ENCODE results near the gene FAM32A. TPM values are rescaled to one million over a fixed set of nuclear protein-coding genes. Genes with fewer than 3 reads are reported as not detected.

Gene FAM32A
- total and polyA plus RNA-seq, 10 of the 15 experiments (the other 5 are each of a cell fraction or from before 2014, with no cell fraction given), result 33.3 to 116 (median 71.9) TPM

DNA sequence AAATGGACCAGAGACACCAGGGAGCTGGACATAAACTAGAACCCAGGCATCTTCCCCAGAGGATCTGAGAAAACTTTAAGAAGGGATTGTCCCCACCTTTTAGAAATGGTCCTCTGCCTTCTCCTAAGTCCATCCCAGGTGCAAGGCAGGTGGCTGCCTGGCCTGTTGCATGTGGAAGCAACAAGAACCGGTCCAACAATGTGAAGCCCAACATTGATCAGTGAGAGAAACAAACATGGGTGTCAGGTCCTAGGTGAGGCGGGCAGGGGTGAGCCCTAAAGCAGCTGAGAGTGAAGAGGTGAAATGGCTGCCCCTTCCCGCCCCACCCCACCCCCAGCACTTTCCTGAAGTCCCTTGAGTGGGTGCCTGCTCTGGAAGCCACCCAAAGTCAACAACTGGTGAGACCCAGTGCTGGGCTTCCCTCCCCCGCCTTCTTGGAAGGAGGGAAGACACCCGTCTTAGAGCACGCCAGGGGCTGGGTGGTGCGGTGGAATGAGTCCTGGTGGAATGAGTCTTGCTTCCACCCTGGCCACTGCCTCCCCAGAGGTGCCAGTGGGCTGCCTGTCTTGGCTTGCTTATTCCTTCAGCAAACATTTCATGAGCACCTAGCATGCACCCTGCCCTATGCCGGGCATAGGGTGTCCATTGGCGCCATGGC lies 14.2 kb downstream of the FAM32A start:
- SMC1A ChIA-PET (ENCODE audit: uncharacterized antibody, unreplicated experiment), result interaction anchor here (2.7 kb wide), 1 partner anchor 14 kb away, joined by 18 read pairs; the partner anchor contains the start of gene FAM32A
- Histone ChIP-seq H2AFZ (ENCODE audit: control insufficient read depth, low read depth, low read length) (no peak overlapping the region), H4K20me1 (ENCODE audit: control insufficient read depth, insufficient read depth) (no peaks in the 10 kb centered on the region; the same call in 1 of the 2 replicates), H3K4me2 (ENCODE audit: control insufficient read depth, insufficient read depth) (peak overlapping the region; percentile 70), H3K27me3 (replicated peaks in 1 of 2; ENCODE audit: control insufficient read depth in 2 of 2, insufficient read depth in 2 of 2, low read length in 1 of 2) (no peaks in the 10 kb centered on the region), H3K4me3 (peak overlapping the region; percentile 84), H3K36me3 (ENCODE audit: control insufficient read depth in 2 of 2, insufficient read depth in 2 of 2, low read length in 1 of 2) (peaks cover 0 to 9% of the 10 kb centered on the region in 2 experiments; a peak in 3 of 4 replicates), H3K9ac (ENCODE audit: control insufficient read depth, insufficient read depth, low read length) (no peak overlapping the region), H3K79me2 (ENCODE audit: control insufficient read depth, insufficient read depth, low read length) (peaks cover 27% of the 10 kb centered on the region), H3K9me3 (replicated peaks; ENCODE audit: control insufficient read depth, insufficient read depth, low read length) (no peaks in the 10 kb centered on the region), H3K27ac (ENCODE audit: control insufficient read depth, insufficient read depth) (no peak overlapping the region), H3K4me1 (ENCODE audit: control insufficient read depth, insufficient read depth, low read length) (peaks cover 22% of the 10 kb centered on the region)
- FAIRE-seq, result no peak
- DNase-seq (ENCODE audit: low read depth, low spot score), result no peak
- in situ Hi-C loops (cut with MboI), result no loop called here
- ATAC-seq, result no peak
- TF ChIP-seq KAT2A (conservative IDR thresholded peaks at IDR 0.05; ENCODE audit: control insufficient read depth, low read depth, low read length), result no peak
- TF ChIP-seq JUNB (IDR thresholded peaks at IDR 0.05), result no peak
- no peak for TF ChIP-seq GATAD2B (conservative IDR thresholded peaks at IDR 0.05; ENCODE audit: low read depth)
- TF ChIP-seq, protein P1, sequence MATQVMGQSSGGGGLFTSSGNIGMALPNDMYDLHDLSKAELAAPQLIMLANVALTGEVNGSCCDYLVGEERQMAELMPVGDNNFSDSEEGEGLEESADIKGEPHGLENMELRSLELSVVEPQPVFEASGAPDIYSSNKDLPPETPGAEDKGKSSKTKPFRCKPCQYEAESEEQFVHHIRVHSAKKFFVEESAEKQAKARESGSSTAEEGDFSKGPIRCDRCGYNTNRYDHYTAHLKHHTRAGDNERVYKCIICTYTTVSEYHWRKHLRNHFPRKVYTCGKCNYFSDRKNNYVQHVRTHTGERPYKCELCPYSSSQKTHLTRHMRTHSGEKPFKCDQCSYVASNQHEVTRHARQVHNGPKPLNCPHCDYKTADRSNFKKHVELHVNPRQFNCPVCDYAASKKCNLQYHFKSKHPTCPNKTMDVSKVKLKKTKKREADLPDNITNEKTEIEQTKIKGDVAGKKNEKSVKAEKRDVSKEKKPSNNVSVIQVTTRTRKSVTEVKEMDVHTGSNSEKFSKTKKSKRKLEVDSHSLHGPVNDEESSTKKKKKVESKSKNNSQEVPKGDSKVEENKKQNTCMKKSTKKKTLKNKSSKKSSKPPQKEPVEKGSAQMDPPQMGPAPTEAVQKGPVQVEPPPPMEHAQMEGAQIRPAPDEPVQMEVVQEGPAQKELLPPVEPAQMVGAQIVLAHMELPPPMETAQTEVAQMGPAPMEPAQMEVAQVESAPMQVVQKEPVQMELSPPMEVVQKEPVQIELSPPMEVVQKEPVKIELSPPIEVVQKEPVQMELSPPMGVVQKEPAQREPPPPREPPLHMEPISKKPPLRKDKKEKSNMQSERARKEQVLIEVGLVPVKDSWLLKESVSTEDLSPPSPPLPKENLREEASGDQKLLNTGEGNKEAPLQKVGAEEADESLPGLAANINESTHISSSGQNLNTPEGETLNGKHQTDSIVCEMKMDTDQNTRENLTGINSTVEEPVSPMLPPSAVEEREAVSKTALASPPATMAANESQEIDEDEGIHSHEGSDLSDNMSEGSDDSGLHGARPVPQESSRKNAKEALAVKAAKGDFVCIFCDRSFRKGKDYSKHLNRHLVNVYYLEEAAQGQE (IDR thresholded peaks at IDR 0.05; ENCODE audit: low read depth, low read length), result no peak
- no peak for TF ChIP-seq RB1 (IDR thresholded peaks at IDR 0.05; ENCODE audit: borderline replicate concordance)
- no peak for TF ChIP-seq CREM (IDR thresholded peaks at IDR 0.05; ENCODE audit: low read depth)
- no peak for TF ChIP-seq PML (IDR thresholded peaks at IDR 0.05; ENCODE audit: low read length)
- TF ChIP-seq IRF4 (IDR thresholded peaks at IDR 0.05; ENCODE audit: low read depth, low read length), result no peak
- TF ChIP-seq TARDBP (IDR thresholded peaks at IDR 0.05; ENCODE audit: borderline replicate concordance), result no peak
- no peak for TF ChIP-seq ZBED1 (IDR thresholded peaks at IDR 0.05; ENCODE audit: borderline replicate concordance)
- TF ChIP-seq, protein P2, sequence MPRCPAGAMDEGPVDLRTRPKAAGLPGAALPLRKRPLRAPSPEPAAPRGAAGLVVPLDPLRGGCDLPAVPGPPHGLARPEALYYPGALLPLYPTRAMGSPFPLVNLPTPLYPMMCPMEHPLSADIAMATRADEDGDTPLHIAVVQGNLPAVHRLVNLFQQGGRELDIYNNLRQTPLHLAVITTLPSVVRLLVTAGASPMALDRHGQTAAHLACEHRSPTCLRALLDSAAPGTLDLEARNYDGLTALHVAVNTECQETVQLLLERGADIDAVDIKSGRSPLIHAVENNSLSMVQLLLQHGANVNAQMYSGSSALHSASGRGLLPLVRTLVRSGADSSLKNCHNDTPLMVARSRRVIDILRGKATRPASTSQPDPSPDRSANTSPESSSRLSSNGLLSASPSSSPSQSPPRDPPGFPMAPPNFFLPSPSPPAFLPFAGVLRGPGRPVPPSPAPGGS (IDR thresholded peaks at IDR 0.05; ENCODE audit: borderline replicate concordance, insufficient read depth, low read depth, low read length, poor library complexity, severe bottlenecking), result no peak
- no TSS peak for BruUV-seq (replicated peaks)
- POLR2A ChIA-PET, result no interaction called here
- CTCF ChIA-PET, result interaction anchor here (0.6 to 7.3 kb wide), 4 partner anchors 13 to 199 kb away, joined by 3 to 44 read pairs (median 3); partner anchors contain the start of gene FAM32A
- WGBS (ENCODE audit: insufficient coverage, insufficient replicate concordance, low lambda C conversion rate, missing lambda C conversion rate), result 94% methylated on average over 9 of the region's 9 CpGs
- RAD21 ChIA-PET (ENCODE audit: unreplicated experiment), result interaction anchor here (1.1 kb wide), 1 partner anchor 14 kb away, joined by 3 read pairs; no protein-coding TSS in a partner anchor
- intact Hi-C loops (cut with micrococcal nuclease; ENCODE audit: unreplicated experiment), result no loop called here
